Stimulated activated CD8-positive, alpha-beta memory T cell treated with anti-CD3 and anti-CD28 coated beads, Interleukin-7, amount 100 ng/mL, for 4 hours (primary cell): ENCODE results near the gene SHPK.
A peak's percentile ranks its signal among the peaks of the same experiment; 100 is the strongest.

Experiments used
- DNase-seq, 2 donors: peaks; one replicate each; pipeline ENCODE4 v3.0.0-alpha.2; 2020; ENCODE audit warnings: low read depth in 2 of 2

SHPK gene

GRCh38 chr17:3659541-3660111 is 23.6 kb upstream of the SHPK start:
- DNase-seq: no peak

- DNase-seq: no peak
Measured at GRCh38 chr17:3658784-3659449, 22.9 kb upstream of the SHPK start.

- DNase-seq: no peak
Measured at GRCh38 chr17:3657874-3658783, 22.1 kb upstream of the SHPK start.

GRCh38 chr17:3657588-3657869 is 21.5 kb upstream of the SHPK start:
- DNase-seq: no peak

GRCh38 chr17:3656755-3657587 is 20.9 kb upstream of the SHPK start:
- no peak for DNase-seq

GRCh38 chr17:3656353-3656752 is 20.3 kb upstream of the SHPK start:
- DNase-seq: no peak

- no peak for DNase-seq
Measured at GRCh38 chr17:3655766-3656165, 19.7 kb upstream of the SHPK start.

- peak in 1 of 2 donors; percentile 17 for DNase-seq
Measured at GRCh38 chr17:3647769-3648555, 11.9 kb upstream of the SHPK start.

GRCh38 chr17:3647251-3647650 is 11.2 kb upstream of the SHPK start:
- DNase-seq: no peak

- no peak for DNase-seq
Measured at GRCh38 chr17:3645310-3645709, 9.3 kb upstream of the SHPK start.

GRCh38 chr17:3643889-3644349 is 7.9 kb upstream of the SHPK start:
- no peak for DNase-seq

GRCh38 chr17:3641717-3642486 is 5.9 kb upstream of the SHPK start:
- DNase-seq: no peak

GRCh38 chr17:3641014-3641413 is 5.0 kb upstream of the SHPK start:
- DNase-seq: no peak

- no peak for DNase-seq
Measured at GRCh38 chr17:3639981-3640596, 4.0 kb upstream of the SHPK start.

- DNase-seq: no peak
Measured at GRCh38 chr17:3636908-3637373, 891 bp upstream of the SHPK start.

GRCh38 chr17:3635474-3636153 is 436 bp downstream of the SHPK start:
- DNase-seq: no peak

- no peak for DNase-seq
Measured at GRCh38 chr17:3632287-3632686, 3.8 kb downstream of the SHPK start.

- no peak for DNase-seq
Measured at GRCh38 chr17:3630781-3631180, 5.3 kb downstream of the SHPK start.

- no peak for DNase-seq
Measured at GRCh38 chr17:3627769-3628167, 8.3 kb downstream of the SHPK start.
